Endometrium (tissue), 2 donors: ENCODE results near the gene ORAI1.
"Not testable (repeated sequence)": the region's sequence is repeated elsewhere in the genome, so short reads cannot be mapped to it uniquely, and the experiment has no call there.

Experiments
- FAIRE-seq: peaks from 2 replicates; lab custom pipeline; 2012; peaks lifted over from hg19 to GRCh38; lab: Jason Lieb, UNC
- donor health status: control.
- donor health status: control.

Gene ORAI1

GRCh38 chr12:121626087-121626852 is at the start of gene ORAI1:
Gene ORAI1 (plus strand): TSS chr12:121626530.
- FAIRE-seq: no peak

- FAIRE-seq: no peak
Observed at GRCh38 chr12:121576851-121577391, 49.4 kb upstream of the ORAI1 start.

- no peak for FAIRE-seq
Observed at GRCh38 chr12:121577443-121578180, 48.7 kb upstream of the ORAI1 start.

- no peak for FAIRE-seq
Observed at GRCh38 chr12:121578230-121579189, 47.8 kb upstream of the ORAI1 start.

- FAIRE-seq: no peak
Observed at GRCh38 chr12:121579190-121579791, 47.0 kb upstream of the ORAI1 start.

- FAIRE-seq: no peak
Observed at GRCh38 chr12:121579981-121580868, 46.1 kb upstream of the ORAI1 start.

GRCh38 chr12:121580959-121581685 is 45.2 kb upstream of the ORAI1 start, which contains the start of gene KDM2B:
Gene KDM2B (minus strand): TSS chr12:121581023. CDS start chr12:121580911, 112 bp downstream.
- FAIRE-seq: no peak

- no peak for FAIRE-seq
Observed at GRCh38 chr12:121581686-121582429, 44.5 kb upstream of the ORAI1 start.

- FAIRE-seq: no peak
Observed at GRCh38 chr12:121582583-121583333, 43.6 kb upstream of the ORAI1 start.

- FAIRE-seq: not testable (repeated sequence)
Observed at GRCh38 chr12:121583334-121583661, 43.0 kb upstream of the ORAI1 start.

GRCh38 chr12:121584885-121585284 is 41.4 kb upstream of the ORAI1 start:
- not testable (repeated sequence) for FAIRE-seq

- peak; percentile 21 for FAIRE-seq
Observed at GRCh38 chr12:121590476-121591143, 35.7 kb upstream of the ORAI1 start.

- no peak for FAIRE-seq
Observed at GRCh38 chr12:121592320-121592719, 34.0 kb upstream of the ORAI1 start.

GRCh38 chr12:121595520-121595919 is 30.8 kb upstream of the ORAI1 start:
- FAIRE-seq: no peak

GRCh38 chr12:121596526-121596925 is 29.8 kb upstream of the ORAI1 start:
- FAIRE-seq: no peak

- no peak for FAIRE-seq
Observed at GRCh38 chr12:121600702-121601336, 25.5 kb upstream of the ORAI1 start.

GRCh38 chr12:121602766-121603165 is 23.6 kb upstream of the ORAI1 start:
- FAIRE-seq: no peak
